ENCODE results near the gene GPR34. TPM values are rescaled to one million over a fixed set of nuclear protein-coding genes. Genes with fewer than 3 reads are reported as not detected.
"Not testable (repeated sequence)": the region's sequence is repeated elsewhere in the genome, so short reads cannot be mapped to it uniquely, and the experiment has no call there.

Gene GPR34
- total RNA-seq, 2 donors from 2014 or later: 16.9 to 35.4 TPM

GRCh38 chrX:41688156-41688555 lies 617 bp upstream of the GPR34 start:
- no peak for DNase-seq (ENCODE audit: low spot score)
- intact Hi-C loops (cut with DNase I): no loop called here

GRCh38 chrX:41689711-41690110 lies 938 bp downstream of the GPR34 start:
- no peak for DNase-seq (ENCODE audit: low spot score)
- intact Hi-C loops (cut with DNase I): no loop called here

- intact Hi-C loops (cut with DNase I): no loop called here
These were observed 3.5 kb downstream of the GPR34 start for GRCh38 chrX:41692162-41692749.

GRCh38 chrX:41693024-41693423 lies 4.3 kb downstream of the GPR34 start:
- intact Hi-C loops (cut with DNase I): no loop called here
- DNase-seq (ENCODE audit: low spot score): no peak

More at GRCh38 chrX:41692162-41692749, 3.5 kb downstream of the GPR34 start:
- no peak for DNase-seq (ENCODE audit: low spot score)

GRCh38 chrX:41695426-41695825 lies 6.7 kb downstream of the GPR34 start:
- intact Hi-C loops (cut with DNase I): loop anchor here in 1 of 2 donors (5.0 kb wide), 1 partner anchor 1232 kb away; no protein-coding TSS in a partner anchor
- no peak for DNase-seq (ENCODE audit: low spot score)

GRCh38 chrX:41703574-41704029 lies 14.8 kb downstream of the GPR34 start:
- no peak for DNase-seq (ENCODE audit: low spot score)
- intact Hi-C loops (cut with DNase I): no loop called here

- intact Hi-C loops (cut with DNase I): no loop called here
- no peak for DNase-seq (ENCODE audit: low spot score)
These were observed 16.3 kb downstream of the GPR34 start for GRCh38 chrX:41705042-41705441.

- intact Hi-C loops (cut with DNase I): no loop called here
- no peak for DNase-seq (ENCODE audit: low spot score)
These were observed 17.1 kb downstream of the GPR34 start for GRCh38 chrX:41705680-41706374.

- intact Hi-C loops (cut with DNase I): no loop called here
These were observed 18.4 kb downstream of the GPR34 start for GRCh38 chrX:41707218-41707617.

GRCh38 chrX:41708486-41708885 lies 19.7 kb downstream of the GPR34 start:
- DNase-seq (ENCODE audit: low spot score): no peak
- intact Hi-C loops (cut with DNase I): no loop called here

More at GRCh38 chrX:41707218-41707617, 18.4 kb downstream of the GPR34 start:
- no peak for DNase-seq (ENCODE audit: low spot score)

GRCh38 chrX:41711021-41711667 lies 22.4 kb downstream of the GPR34 start:
- intact Hi-C loops (cut with DNase I): no loop called here
- DNase-seq (ENCODE audit: low spot score): no peak

GRCh38 chrX:41716222-41716621 lies 27.4 kb downstream of the GPR34 start:
- DNase-seq (ENCODE audit: low spot score): no peak
- intact Hi-C loops (cut with DNase I): no loop called here

- no peak for DNase-seq (ENCODE audit: low spot score)
- intact Hi-C loops (cut with DNase I): no loop called here
These were observed 28.1 kb downstream of the GPR34 start for GRCh38 chrX:41716767-41717473.

GRCh38 chrX:41718481-41719235 lies 29.9 kb downstream of the GPR34 start:
- no peak for DNase-seq (ENCODE audit: low spot score)
- intact Hi-C loops (cut with DNase I): no loop called here

GRCh38 chrX:41719610-41720009 lies 30.8 kb downstream of the GPR34 start:
- intact Hi-C loops (cut with DNase I); DNase-seq (ENCODE audit: low spot score): not testable (repeated sequence)

GRCh38 chrX:41720125-41720779 lies 31.5 kb downstream of the GPR34 start:
- DNase-seq (ENCODE audit: low spot score): no peak
- intact Hi-C loops (cut with DNase I): no loop called here

- intact Hi-C loops (cut with DNase I): no loop called here
- no peak for DNase-seq (ENCODE audit: low spot score)
These were observed 32.8 kb downstream of the GPR34 start for GRCh38 chrX:41721590-41721989.

- intact Hi-C loops (cut with DNase I): no loop called here
- DNase-seq (ENCODE audit: low spot score): no peak
These were observed 33.4 kb downstream of the GPR34 start for GRCh38 chrX:41722214-41722613.

Data from posterior vena cava (tissue), 2 donors.